Astrocyte (in vitro differentiated cells and primary cell): ENCODE measurements around the gene PAPPA2. TPM values are rescaled to one million over a fixed set of nuclear protein-coding genes. Genes with fewer than 3 reads are reported as not detected.

Experiments used
- DNase-seq: peaks from one replicate; pipeline ENCODE4 v3.0.0-alpha.2; 2010; ENCODE audit warnings: low read depth
- FAIRE-seq: peaks from 2 replicates; lab custom pipeline; 2011; peaks lifted over from hg19 to GRCh38; lab: Jason Lieb, UNC
- H2AFZ ChIP-seq: 2 replicates; pipeline ENCODE4 v1.6.0; 2012; ENCODE audit warnings: low read depth, low read length, inconsistent platforms
- H3K27ac ChIP-seq: 2 replicates; pipeline ENCODE4 v1.5.1; 2011; ENCODE audit warnings: low read depth, low read length, inconsistent platforms
- H3K27me3 ChIP-seq: 2 replicates; pipeline ENCODE4 v1.6.0; 2011; ENCODE audit warnings: low read length, inconsistent platforms; ENCODE audit not compliant: insufficient read depth
- H3K36me3 ChIP-seq: 2 replicates; pipeline ENCODE4 v1.5.1; 2011; ENCODE audit warnings: low read length, inconsistent platforms; ENCODE audit not compliant: insufficient read depth
- H3K4me1 ChIP-seq: 2 replicates; pipeline ENCODE4 v1.5.1; 2011; ENCODE audit warnings: low read length, inconsistent platforms; ENCODE audit not compliant: insufficient read depth
- H3K4me2 ChIP-seq: 2 replicates; pipeline ENCODE4 v1.6.0; 2012; ENCODE audit warnings: low read length, inconsistent platforms
- H3K4me3 ChIP-seq: 2 replicates; pipeline ENCODE4 v1.5.1; 2011; ENCODE audit warnings: low read depth, mild to moderate bottlenecking, low read length, inconsistent platforms; ENCODE audit not compliant: insufficient read depth
- H3K79me2 ChIP-seq: 2 replicates; pipeline ENCODE4 v1.6.0; 2012; ENCODE audit warnings: mild to moderate bottlenecking, low read length, inconsistent platforms; ENCODE audit not compliant: insufficient read depth
- H3K9ac ChIP-seq: 2 replicates; pipeline ENCODE4 v1.6.0; 2012; ENCODE audit warnings: mild to moderate bottlenecking, low read length, inconsistent platforms
- H3K9me3 ChIP-seq: 2 replicates; pipeline ENCODE4 v1.5.1; 2012; ENCODE audit warnings: low read depth, mild to moderate bottlenecking, low read length, inconsistent platforms; ENCODE audit not compliant: insufficient read depth
- H4K20me1 ChIP-seq: 2 replicates; pipeline ENCODE4 v1.6.0; 2012; ENCODE audit warnings: low read length, inconsistent platforms; ENCODE audit not compliant: insufficient read depth
- H3K27ac Mint-ChIP-seq: one replicate; pipeline ENCODE4 v1.8.0; 2021; ENCODE audit warnings: mild to moderate bottlenecking, mixed read lengths; ENCODE audit not compliant: unreplicated experiment
- H3K27me3 Mint-ChIP-seq: one replicate; pipeline ENCODE4 v1.8.0; 2021; ENCODE audit warnings: low read depth, mixed read lengths; ENCODE audit not compliant: unreplicated experiment
- H3K36me3 Mint-ChIP-seq: one replicate; pipeline ENCODE4 v1.8.0; 2021; ENCODE audit warnings: low read depth, mixed read lengths; ENCODE audit not compliant: unreplicated experiment
- H3K4me1 Mint-ChIP-seq: one replicate; pipeline ENCODE4 v1.8.0; 2021; ENCODE audit warnings: low read depth, mixed read lengths; ENCODE audit not compliant: unreplicated experiment
- H3K4me3 Mint-ChIP-seq: one replicate; pipeline ENCODE4 v1.8.0; 2021; ENCODE audit warnings: mild to moderate bottlenecking, moderate library complexity, mixed read lengths; ENCODE audit not compliant: unreplicated experiment
- H3K9me3 Mint-ChIP-seq: one replicate; pipeline ENCODE4 v1.8.0; 2021; ENCODE audit warnings: mild to moderate bottlenecking, mixed read lengths; ENCODE audit not compliant: unreplicated experiment
- EZH2 ChIP-seq: IDR thresholded peaks from 2 replicates; pipeline ENCODE4 v1.6.1; 2012; ENCODE audit warnings: mild to moderate bottlenecking, low read length, inconsistent platforms; ENCODE audit not compliant: insufficient read depth
- total RNA-seq: library from RNA; stranded (reverse); gene quantifications from 2 replicates; pipeline ENCODE4 v1.2.1, GENCODE V29; 2021
- TF ChIP-seq, protein P1 (sequence below): IDR thresholded peaks from 2 replicates; pipeline ENCODE4 v1.5.1; 2011; ENCODE audit warnings: low read depth, mild to moderate bottlenecking, inconsistent platforms, low read length, moderate library complexity; ENCODE audit not compliant: insufficient read depth

The PAPPA2 gene
- total RNA-seq, 1 donor from 2014 or later = 19.0 TPM

GRCh38 chr1:176869577-176869976 lies 406.6 kb downstream of the PAPPA2 start:
- H3K4me3 ChIP-seq = no peak overlapping the region
- no peaks in the 10 kb centered on the region for H3K36me3 ChIP-seq
- DNase-seq (no peak), FAIRE-seq (no peak)
- no peak overlapping the region for H3K27ac ChIP-seq
- no peaks in the 10 kb centered on the region for H3K9me3 ChIP-seq
- H3K4me1 ChIP-seq = no peaks in the 10 kb centered on the region
- H3K9ac ChIP-seq = no peak overlapping the region
- Mint-ChIP-seq H3K9me3 (peaks cover 1% of the 10 kb centered on the region), H3K27ac (no peak overlapping the region), H3K4me3 (no peak overlapping the region), H3K36me3 (no peaks in the 10 kb centered on the region), H3K4me1 (peaks cover 1% of the 10 kb centered on the region), H3K27me3 (no peaks in the 10 kb centered on the region)
- TF ChIP-seq, protein P1, sequence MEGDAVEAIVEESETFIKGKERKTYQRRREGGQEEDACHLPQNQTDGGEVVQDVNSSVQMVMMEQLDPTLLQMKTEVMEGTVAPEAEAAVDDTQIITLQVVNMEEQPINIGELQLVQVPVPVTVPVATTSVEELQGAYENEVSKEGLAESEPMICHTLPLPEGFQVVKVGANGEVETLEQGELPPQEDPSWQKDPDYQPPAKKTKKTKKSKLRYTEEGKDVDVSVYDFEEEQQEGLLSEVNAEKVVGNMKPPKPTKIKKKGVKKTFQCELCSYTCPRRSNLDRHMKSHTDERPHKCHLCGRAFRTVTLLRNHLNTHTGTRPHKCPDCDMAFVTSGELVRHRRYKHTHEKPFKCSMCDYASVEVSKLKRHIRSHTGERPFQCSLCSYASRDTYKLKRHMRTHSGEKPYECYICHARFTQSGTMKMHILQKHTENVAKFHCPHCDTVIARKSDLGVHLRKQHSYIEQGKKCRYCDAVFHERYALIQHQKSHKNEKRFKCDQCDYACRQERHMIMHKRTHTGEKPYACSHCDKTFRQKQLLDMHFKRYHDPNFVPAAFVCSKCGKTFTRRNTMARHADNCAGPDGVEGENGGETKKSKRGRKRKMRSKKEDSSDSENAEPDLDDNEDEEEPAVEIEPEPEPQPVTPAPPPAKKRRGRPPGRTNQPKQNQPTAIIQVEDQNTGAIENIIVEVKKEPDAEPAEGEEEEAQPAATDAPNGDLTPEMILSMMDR = no peak
- no peak for TF ChIP-seq EZH2
- H2AFZ ChIP-seq = no peak overlapping the region
- no peaks in the 10 kb centered on the region for H4K20me1 ChIP-seq
- H3K27me3 ChIP-seq = no peaks in the 10 kb centered on the region
- no peak overlapping the region for H3K4me2 ChIP-seq
- no peaks in the 10 kb centered on the region for H3K79me2 ChIP-seq

DNA sequence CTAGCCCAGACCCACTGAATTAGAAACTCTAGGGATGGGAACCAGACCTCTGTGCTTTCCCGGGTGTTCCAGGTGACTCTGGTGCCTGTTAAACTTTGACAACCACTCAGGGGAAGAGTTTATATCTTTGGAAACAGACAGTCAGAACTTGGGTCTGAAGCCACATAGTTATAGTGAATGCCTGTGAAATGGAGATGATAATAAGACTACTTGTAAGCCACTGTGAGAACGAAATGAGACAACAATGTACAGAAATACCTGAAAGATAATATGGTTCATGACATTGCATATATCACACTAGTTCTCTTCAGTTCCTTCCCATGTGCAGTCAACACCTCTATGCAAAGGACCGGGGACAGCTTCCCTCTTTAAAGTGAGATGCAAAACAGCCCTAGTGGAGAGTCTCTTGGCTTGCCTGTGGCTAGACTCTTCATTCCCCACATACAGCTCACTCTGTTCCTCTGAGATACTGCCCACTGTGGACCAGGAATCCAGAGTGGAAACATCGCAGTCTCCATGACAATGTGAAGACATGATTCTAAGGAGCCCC lies 414.1 kb downstream of the PAPPA2 start:
- Mint-ChIP-seq H3K9me3 (no peaks in the 10 kb centered on the region), H3K36me3 (no peaks in the 10 kb centered on the region), H3K27ac (no peak overlapping the region), H3K4me3 (no peak overlapping the region), H3K4me1 (no peaks in the 10 kb centered on the region), H3K27me3 (peaks cover 10% of the 10 kb centered on the region)
- H3K9me3 ChIP-seq = no peaks in the 10 kb centered on the region
- no peak overlapping the region for H3K4me2 ChIP-seq
- FAIRE-seq (no peak), DNase-seq (no peak)
- H3K4me1 ChIP-seq = no peaks in the 10 kb centered on the region
- H3K4me3 ChIP-seq = no peak overlapping the region
- H3K27ac ChIP-seq = no peak overlapping the region
- TF ChIP-seq, protein P1 = no peak
- no peak for TF ChIP-seq EZH2
- H2AFZ ChIP-seq = no peak overlapping the region
- H3K27me3 ChIP-seq = no peaks in the 10 kb centered on the region
- no peak overlapping the region for H3K9ac ChIP-seq
- H3K36me3 ChIP-seq = no peaks in the 10 kb centered on the region
- H4K20me1 ChIP-seq = no peaks in the 10 kb centered on the region
- H3K79me2 ChIP-seq = no peaks in the 10 kb centered on the region

DNA sequence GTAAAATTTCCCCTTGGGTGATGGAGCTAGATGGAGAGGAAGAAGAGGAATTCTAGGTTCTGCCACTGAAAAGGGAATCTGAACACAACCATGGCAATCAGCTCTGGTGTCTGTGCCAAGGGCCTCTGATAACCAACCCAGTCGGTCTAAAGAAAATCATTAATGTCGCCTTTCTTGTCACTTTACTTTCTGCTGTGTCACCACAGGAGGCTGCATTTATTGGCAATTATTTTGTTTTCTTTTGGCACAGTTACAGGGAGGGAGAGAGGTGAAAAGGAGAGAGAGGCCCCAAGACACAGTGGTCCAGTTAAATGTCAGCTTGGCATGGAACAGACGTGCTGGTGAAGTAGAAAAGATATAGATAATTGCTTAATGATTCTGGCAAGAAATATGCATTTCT lies 414.6 kb downstream of the PAPPA2 start:
- Histone ChIP-seq H3K4me1 (no peaks in the 10 kb centered on the region), H3K9ac (no peak overlapping the region), H3K4me2 (no peak overlapping the region), H3K36me3 (no peaks in the 10 kb centered on the region), H4K20me1 (no peaks in the 10 kb centered on the region), H3K79me2 (no peaks in the 10 kb centered on the region), H3K4me3 (no peak overlapping the region), H3K9me3 (no peaks in the 10 kb centered on the region), H3K27ac (no peak overlapping the region), H3K27me3 (no peaks in the 10 kb centered on the region), H2AFZ (no peak overlapping the region)
- Mint-ChIP-seq H3K27ac (no peak overlapping the region), H3K4me3 (no peak overlapping the region), H3K9me3 (no peaks in the 10 kb centered on the region), H3K4me1 (no peaks in the 10 kb centered on the region), H3K36me3 (no peaks in the 10 kb centered on the region), H3K27me3 (peaks cover 12% of the 10 kb centered on the region)
- DNase-seq (no peak), FAIRE-seq (no peak)
- TF ChIP-seq, protein P1 = no peak
- no peak for TF ChIP-seq EZH2
